DND-41 (cell line): ENCODE measurements around the gene DEXI.

Experiments used
- ATAC-seq: fragments of 200-7000 bp; cut with Tn5 transposase; 3 replicates; pipeline ENCODE4 v1.9.1; 2021; ENCODE audit warnings: low read depth; ENCODE audit not compliant: insufficient read depth
- DNase-seq: peaks from one replicate; pipeline ENCODE4 v3.0.0-alpha.2; 2020
- H2AFZ ChIP-seq: 2 replicates; pipeline ENCODE4 v1.6.0; 2012; ENCODE audit warnings: low read depth, low read length
- H3K27ac ChIP-seq: 2 replicates; pipeline ENCODE4 v1.5.1; 2012; ENCODE audit warnings: low read length, inconsistent platforms
- H3K27me3 ChIP-seq: fragments of 200-600 bp; sonication (generic); 2 replicates; pipeline ENCODE4 v1.6.0; 2012; ENCODE audit warnings: low read length, mild to moderate bottlenecking, inconsistent platforms; ENCODE audit not compliant: insufficient read depth, poor library complexity
- H3K36me3 ChIP-seq: 2 replicates; pipeline ENCODE4 v1.5.1; 2012; ENCODE audit warnings: low read length, inconsistent platforms; ENCODE audit not compliant: insufficient read depth
- H3K4me1 ChIP-seq: 2 replicates; pipeline ENCODE4 v1.5.1; 2012; ENCODE audit warnings: mild to moderate bottlenecking, low read length; ENCODE audit not compliant: insufficient read depth
- H3K4me2 ChIP-seq: 2 replicates; pipeline ENCODE4 v1.6.0; 2012; ENCODE audit warnings: mild to moderate bottlenecking, moderate library complexity, low read length, inconsistent platforms; ENCODE audit not compliant: insufficient read depth
- H3K4me3 ChIP-seq, 2 experiments: fragments of 200-600 bp in 1 of 2; shearing (Covaris generic) in 1 of 2; 2 replicates each; pipeline ENCODE4 v1.5.1; 2012 to 2016; ENCODE audit warnings: inconsistent platforms in 2 of 2, low read length in 2 of 2, mild to moderate bottlenecking in 2 of 2, low read depth in 1 of 2, moderate library complexity in 1 of 2
- H3K79me2 ChIP-seq: 2 replicates; pipeline ENCODE4 v1.6.0; 2012; ENCODE audit warnings: low read length, inconsistent platforms; ENCODE audit not compliant: insufficient read depth
- H3K9ac ChIP-seq: 2 replicates; pipeline ENCODE4 v1.6.0; 2012; ENCODE audit warnings: low read depth, mild to moderate bottlenecking, inconsistent platforms, low read length, moderate library complexity
- H3K9me3 ChIP-seq: 2 replicates; pipeline ENCODE4 v1.5.1; 2012; ENCODE audit warnings: low read length, moderate library complexity, mild to moderate bottlenecking, inconsistent platforms; ENCODE audit not compliant: insufficient read depth, severe bottlenecking
- H4K20me1 ChIP-seq: 2 replicates; pipeline ENCODE4 v1.6.0; 2012; ENCODE audit warnings: low read length; ENCODE audit not compliant: insufficient read depth
- EZH2 ChIP-seq: IDR thresholded peaks from 3 replicates; pipeline ENCODE4 v1.6.1; 2012; ENCODE audit warnings: borderline replicate concordance, low read depth, mild to moderate bottlenecking, moderate library complexity, low read length, inconsistent platforms; ENCODE audit not compliant: severe bottlenecking
- TF ChIP-seq, protein P1 (sequence below): IDR thresholded peaks from 2 replicates; pipeline ENCODE4 v1.5.1; 2012; ENCODE audit warnings: borderline replicate concordance, low read length, moderate library complexity, mild to moderate bottlenecking; ENCODE audit not compliant: poor library complexity, severe bottlenecking; ENCODE audit errors: extremely low read depth

The DEXI gene

DNA sequence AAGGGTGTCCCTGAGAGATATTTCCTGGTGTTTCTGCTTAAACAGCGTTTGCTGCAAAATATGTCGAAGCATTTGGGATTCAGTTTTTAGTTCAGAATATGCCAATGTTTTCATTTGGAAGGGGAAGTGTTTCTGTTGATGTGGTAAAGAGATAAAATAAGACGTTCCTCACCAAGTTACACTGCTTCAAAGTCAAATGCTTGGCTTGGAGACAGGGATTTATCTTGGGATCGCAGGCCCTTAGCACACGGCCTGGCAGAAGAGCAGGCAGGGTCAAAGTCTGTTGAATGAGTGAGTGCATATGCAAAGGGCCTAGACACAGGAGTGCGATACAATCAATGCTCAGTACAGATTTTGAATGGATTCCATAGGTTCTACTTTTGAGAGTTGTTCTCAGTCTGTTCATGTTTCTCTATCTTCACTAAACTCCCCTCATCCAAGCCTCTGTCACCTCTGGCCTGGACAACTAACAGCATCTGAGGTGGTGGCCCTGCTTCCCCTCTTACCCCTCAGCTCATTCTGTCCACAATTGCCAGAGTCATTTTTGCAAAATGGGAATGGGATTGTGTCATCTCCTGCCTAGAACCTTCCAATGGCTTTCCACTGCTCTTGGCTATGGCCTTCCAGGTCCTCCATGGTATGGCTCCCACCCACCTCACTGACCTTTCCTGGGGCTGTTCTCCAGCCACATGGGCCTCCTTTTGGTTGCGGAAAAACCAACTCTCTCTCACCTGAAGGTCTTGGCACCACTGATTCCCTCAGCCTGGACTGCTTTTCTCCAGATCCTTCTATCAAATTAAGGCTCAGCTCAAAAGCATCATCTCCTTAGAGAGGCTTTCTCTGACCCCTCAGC, 3.2 kb downstream of the DEXI start:
- Histone ChIP-seq H3K9ac (peak overlapping the region; percentile 50; the same call in 1 of the 2 replicates), H2AFZ (no peak overlapping the region), H3K27me3 (no peaks in the 10 kb centered on the region), H3K4me1 (peaks cover 71% of the 10 kb centered on the region), H3K79me2 (peaks cover 68% of the 10 kb centered on the region), H4K20me1 (peaks cover 57% of the 10 kb centered on the region), H3K9me3 (no peaks in the 10 kb centered on the region), H3K36me3 (peaks cover 50% of the 10 kb centered on the region), H3K4me3 (peak overlapping the region in 1 of 2 experiments; percentile 78; a peak in 1 of 4 replicates), H3K27ac (no peak overlapping the region), H3K4me2 (peak overlapping the region; percentile 98)
- no peak for DNase-seq
- TF ChIP-seq, protein P1, sequence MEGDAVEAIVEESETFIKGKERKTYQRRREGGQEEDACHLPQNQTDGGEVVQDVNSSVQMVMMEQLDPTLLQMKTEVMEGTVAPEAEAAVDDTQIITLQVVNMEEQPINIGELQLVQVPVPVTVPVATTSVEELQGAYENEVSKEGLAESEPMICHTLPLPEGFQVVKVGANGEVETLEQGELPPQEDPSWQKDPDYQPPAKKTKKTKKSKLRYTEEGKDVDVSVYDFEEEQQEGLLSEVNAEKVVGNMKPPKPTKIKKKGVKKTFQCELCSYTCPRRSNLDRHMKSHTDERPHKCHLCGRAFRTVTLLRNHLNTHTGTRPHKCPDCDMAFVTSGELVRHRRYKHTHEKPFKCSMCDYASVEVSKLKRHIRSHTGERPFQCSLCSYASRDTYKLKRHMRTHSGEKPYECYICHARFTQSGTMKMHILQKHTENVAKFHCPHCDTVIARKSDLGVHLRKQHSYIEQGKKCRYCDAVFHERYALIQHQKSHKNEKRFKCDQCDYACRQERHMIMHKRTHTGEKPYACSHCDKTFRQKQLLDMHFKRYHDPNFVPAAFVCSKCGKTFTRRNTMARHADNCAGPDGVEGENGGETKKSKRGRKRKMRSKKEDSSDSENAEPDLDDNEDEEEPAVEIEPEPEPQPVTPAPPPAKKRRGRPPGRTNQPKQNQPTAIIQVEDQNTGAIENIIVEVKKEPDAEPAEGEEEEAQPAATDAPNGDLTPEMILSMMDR = no peak
- TF ChIP-seq EZH2 = no peak
- ATAC-seq = no peak

- peaks cover 74% of the 10 kb centered on the region for H3K79me2 ChIP-seq
- H3K4me3 ChIP-seq = no peak overlapping the region
- peaks cover 64% of the 10 kb centered on the region for H4K20me1 ChIP-seq
Measured at GRCh38 chr16:10938321-10938720, 3.9 kb downstream of the DEXI start.

DNA sequence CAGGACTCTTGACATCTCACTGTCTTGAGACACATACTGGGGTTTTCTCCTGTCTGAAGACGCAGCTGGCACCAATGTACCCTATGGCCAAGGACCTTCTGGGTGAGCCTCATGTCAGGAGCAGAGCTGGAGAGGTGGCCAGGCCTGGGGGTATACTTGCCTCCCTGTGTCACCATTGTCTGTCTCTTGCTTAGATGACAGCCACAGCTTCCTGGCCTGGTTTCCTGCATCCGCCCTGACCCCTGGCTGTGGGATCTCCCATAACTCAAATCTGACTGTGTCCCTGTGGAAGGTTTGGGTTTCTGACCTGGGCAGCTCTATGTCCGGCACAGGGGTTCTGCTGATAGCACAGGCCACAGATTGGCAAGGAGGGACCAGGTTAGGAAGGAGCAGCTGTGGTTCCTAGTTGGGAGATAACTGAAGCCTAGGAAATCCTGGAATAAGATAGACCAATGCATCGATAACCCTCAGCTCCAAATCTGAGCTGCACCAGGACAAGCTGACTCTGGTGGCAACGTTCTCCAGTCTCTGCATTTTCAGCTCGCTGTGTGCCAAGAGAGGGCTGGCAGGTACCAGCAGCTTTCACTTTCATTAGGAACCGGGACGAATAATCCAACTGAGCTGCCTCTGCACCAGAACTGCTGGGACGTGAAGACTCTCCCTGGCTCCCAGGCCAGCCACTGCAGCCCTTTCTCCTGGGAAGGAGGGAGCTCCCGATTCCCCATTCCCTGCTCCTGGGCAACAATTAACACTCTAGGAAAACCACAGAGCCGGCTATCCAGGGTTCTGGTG, 5.0 kb downstream of the DEXI start:
- Histone ChIP-seq H3K9ac (no peak overlapping the region), H3K4me3 (no peak overlapping the region), H3K4me2 (peak overlapping the region; percentile 98; the same call in 1 of the 2 replicates), H2AFZ (no peak overlapping the region), H4K20me1 (peaks cover 68% of the 10 kb centered on the region), H3K27ac (no peak overlapping the region), H3K9me3 (no peaks in the 10 kb centered on the region), H3K4me1 (peaks cover 55% of the 10 kb centered on the region), H3K79me2 (peaks cover 76% of the 10 kb centered on the region), H3K36me3 (peaks cover 61% of the 10 kb centered on the region), H3K27me3 (no peaks in the 10 kb centered on the region)
- DNase-seq (no peak), ATAC-seq (no peak)
- TF ChIP-seq EZH2 = no peak
- TF ChIP-seq, protein P1 = no peak

More at GRCh38 chr16:10938321-10938720, 3.9 kb downstream of the DEXI start:
- DNase-seq = no peak
- Histone ChIP-seq H3K36me3 (peaks cover 57% of the 10 kb centered on the region), H3K4me1 (peaks cover 64% of the 10 kb centered on the region), H3K9me3 (no peaks in the 10 kb centered on the region), H2AFZ (no peak overlapping the region), H3K9ac (peak overlapping the region; percentile 50; the same call in 1 of the 2 replicates), H3K4me2 (peak overlapping the region; percentile 98; the same call in 1 of the 2 replicates), H3K27ac (no peak overlapping the region), H3K27me3 (no peaks in the 10 kb centered on the region)
- TF ChIP-seq, protein P1 = no peak
- no peak for TF ChIP-seq EZH2
- no peak for ATAC-seq
